ENCODE results near the gene ASB10.

GRCh38 chr7:151202836-151203235 is 15.8 kb upstream of the ASB10 start:
- TF ChIP-seq CTCF (IDR thresholded peaks at IDR 0.05; ENCODE audit: low read depth, low read length) (no peak), EZH2phosphoT487 (IDR thresholded peaks at IDR 0.05; ENCODE audit: low read depth) (no peak)

Data from OCI-LY3 (cell line).